ENCODE measurements around the gene CUEDC1. TPM values are rescaled to one million over a fixed set of nuclear protein-coding genes. Genes with fewer than 3 reads are reported as not detected.

Gene CUEDC1
- total RNA-seq, 4 donors from 2014 or later = 30.3 to 72.2 (median 51.2) TPM

- intact Hi-C loops (cut with DNase I) = no loop called here
- Histone ChIP-seq H3K27me3 (no peaks in the 10 kb centered on the region), H3K27ac (replicated peaks in 1 of 4) (peak overlapping the region; percentile 88 to 95 (median 92)), H3K4me1 (peaks cover 73 to 94% (median 87%) of the 10 kb centered on the region in 4 donors), H3K36me3 (peaks cover 18 to 68% (median 53%) of the 10 kb centered on the region in 4 donors), H3K9me3 (no peaks in the 10 kb centered on the region), H3K4me3 (no peak overlapping the region)
- TF ChIP-seq POLR2AphosphoS5 (IDR thresholded peaks at IDR 0.05) (no peak), POLR2A (IDR thresholded peaks at IDR 0.05; ENCODE audit: low read depth) (no peak), CTCF (IDR thresholded peaks at IDR 0.05) (no peak), EP300 (IDR thresholded peaks at IDR 0.05) (no peak)
- 84% methylated on average over 7 of the region's 7 CpGs for WGBS
- no peak for DNase-seq (ENCODE audit: extremely low spot score)
Observed at GRCh38 chr17:57871155-57871554, 84.1 kb downstream of the CUEDC1 start.

- intact Hi-C loops (cut with DNase I) = no loop called here
- peaks cover 18 to 76% (median 59%) of the 10 kb centered on the region in 4 donors for H3K36me3 ChIP-seq
- H3K27ac ChIP-seq (replicated peaks in 1 of 4) = peak overlapping the region; percentile 88 to 95 (median 92)
- no peak overlapping the region for H3K4me3 ChIP-seq
- H3K27me3 ChIP-seq = no peaks in the 10 kb centered on the region
- peaks cover 64 to 85% (median 78%) of the 10 kb centered on the region in 4 donors for H3K4me1 ChIP-seq
- no peak for TF ChIP-seq POLR2AphosphoS5 (IDR thresholded peaks at IDR 0.05)
- TF ChIP-seq CTCF (IDR thresholded peaks at IDR 0.05) = no peak
- no peak for TF ChIP-seq POLR2A (IDR thresholded peaks at IDR 0.05; ENCODE audit: low read depth)
- TF ChIP-seq EP300 (IDR thresholded peaks at IDR 0.05) = no peak
- no peaks in the 10 kb centered on the region for H3K9me3 ChIP-seq
- no peak for DNase-seq (ENCODE audit: extremely low spot score)
Observed at GRCh38 chr17:57870283-57870635, 85.0 kb downstream of the CUEDC1 start.

- H3K36me3 ChIP-seq = peaks cover 18 to 81% (median 64%) of the 10 kb centered on the region in 4 donors
- no peak for DNase-seq (ENCODE audit: extremely low spot score)
- WGBS = 90% methylated on average over 9 of the region's 9 CpGs
- intact Hi-C loops (cut with DNase I) = no loop called here
- H3K27ac ChIP-seq (replicated peaks in 1 of 4) = peak overlapping the region; percentile 88 to 95 (median 92)
- no peaks in the 10 kb centered on the region for H3K9me3 ChIP-seq
- no peaks in the 10 kb centered on the region for H3K27me3 ChIP-seq
- H3K4me3 ChIP-seq = no peak overlapping the region
- TF ChIP-seq POLR2AphosphoS5 (IDR thresholded peaks at IDR 0.05) = no peak
- peaks cover 59 to 80% (median 73%) of the 10 kb centered on the region in 4 donors for H3K4me1 ChIP-seq
Observed at GRCh38 chr17:57869617-57870282, 85.5 kb downstream of the CUEDC1 start.

- WGBS = 77% methylated on average over 13 of the region's 13 CpGs
- peaks cover 52 to 73% (median 66%) of the 10 kb centered on the region in 4 donors for H3K4me1 ChIP-seq
- no peaks in the 10 kb centered on the region for H3K9me3 ChIP-seq
- H3K36me3 ChIP-seq = peaks cover 18 to 82% (median 71%) of the 10 kb centered on the region in 4 donors
- DNase-seq (ENCODE audit: extremely low spot score) = no peak
- no peak overlapping the region for H3K4me3 ChIP-seq
- TF ChIP-seq POLR2AphosphoS5 (IDR thresholded peaks at IDR 0.05) = no peak
- TF ChIP-seq CTCF (IDR thresholded peaks at IDR 0.05) = no peak
- no peak for TF ChIP-seq EP300 (IDR thresholded peaks at IDR 0.05)
- no peak for TF ChIP-seq POLR2A (IDR thresholded peaks at IDR 0.05; ENCODE audit: low read depth)
- peak overlapping the region; percentile 88 to 95 (median 92) for H3K27ac ChIP-seq (replicated peaks in 1 of 4)
- intact Hi-C loops (cut with DNase I) = no loop called here
- H3K27me3 ChIP-seq = no peaks in the 10 kb centered on the region
Observed at GRCh38 chr17:57868910-57869616, 86.1 kb downstream of the CUEDC1 start.
